HG03103 (cell line): Measurements from ENCODE around the gene LCLAT1.

ENCODE experiments used
- ATAC-seq: cut with Tn5 transposase; IDR thresholded peaks from one replicate; pipeline ENCODE4 v1.9.1; 2021; ENCODE audit warnings: low read depth; ENCODE audit not compliant: unreplicated experiment

LCLAT1 gene

DNA sequence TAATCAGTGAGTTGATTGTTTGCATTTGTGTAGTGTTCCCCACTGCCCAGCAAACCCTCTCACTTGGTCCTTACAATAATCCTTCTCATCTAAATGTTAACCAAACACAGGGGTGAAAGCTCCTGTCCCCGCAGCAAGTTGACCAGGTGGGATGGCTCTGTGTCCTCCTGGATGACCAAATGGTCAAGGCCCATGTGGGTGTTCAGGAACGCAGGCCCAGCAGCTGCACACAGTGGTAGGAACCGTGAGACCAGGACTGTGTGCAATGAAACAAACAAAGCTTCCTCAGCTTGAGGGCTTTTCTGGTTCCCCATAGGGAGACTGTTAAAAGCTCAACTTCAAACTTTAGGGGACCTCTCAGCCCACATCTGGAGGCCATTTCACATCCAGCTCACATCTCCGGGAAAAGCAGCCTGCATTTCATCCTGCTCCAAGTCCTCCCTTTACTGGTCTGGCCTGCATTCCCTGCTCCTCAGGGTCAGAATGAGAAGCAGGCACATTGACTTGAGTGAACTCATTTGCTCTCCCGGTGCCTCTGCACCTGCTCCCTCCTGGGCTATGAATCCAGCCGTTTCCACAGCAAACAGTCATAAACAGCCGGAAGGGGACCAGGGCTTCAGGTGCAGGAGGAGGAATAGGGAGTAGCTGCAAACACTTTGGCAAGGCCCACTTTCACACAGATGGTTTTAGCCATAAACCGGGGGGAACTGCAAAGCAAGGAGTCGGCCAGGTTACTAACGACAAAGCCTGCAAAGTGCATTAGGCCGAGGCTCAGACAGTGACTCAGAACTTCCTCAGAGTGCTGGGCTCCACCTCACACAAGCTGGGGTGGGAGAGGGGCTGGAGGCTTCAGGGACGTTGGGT is 215.5 kb downstream of the LCLAT1 start:
- no peak for ATAC-seq

DNA sequence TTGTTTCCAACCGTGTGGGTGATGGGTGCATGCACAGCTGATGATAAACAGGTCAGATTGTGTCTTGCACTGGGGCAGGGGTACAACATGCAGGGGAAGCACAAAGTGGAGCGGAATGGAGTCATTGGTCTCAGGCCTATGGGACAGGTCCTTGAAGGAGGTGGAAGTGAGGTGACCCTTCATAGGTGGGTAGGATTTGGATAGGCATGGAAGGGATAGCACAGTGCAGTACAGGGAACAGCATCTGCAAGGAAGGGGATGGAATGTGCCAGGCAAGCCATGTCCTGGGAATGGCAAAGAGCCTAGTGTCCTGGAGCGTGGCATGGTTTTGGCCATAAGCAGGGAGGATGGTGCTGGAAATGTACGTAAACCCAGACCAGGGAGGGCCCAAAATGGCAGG is 216.3 kb downstream of the LCLAT1 start:
- ATAC-seq: no peak

DNA sequence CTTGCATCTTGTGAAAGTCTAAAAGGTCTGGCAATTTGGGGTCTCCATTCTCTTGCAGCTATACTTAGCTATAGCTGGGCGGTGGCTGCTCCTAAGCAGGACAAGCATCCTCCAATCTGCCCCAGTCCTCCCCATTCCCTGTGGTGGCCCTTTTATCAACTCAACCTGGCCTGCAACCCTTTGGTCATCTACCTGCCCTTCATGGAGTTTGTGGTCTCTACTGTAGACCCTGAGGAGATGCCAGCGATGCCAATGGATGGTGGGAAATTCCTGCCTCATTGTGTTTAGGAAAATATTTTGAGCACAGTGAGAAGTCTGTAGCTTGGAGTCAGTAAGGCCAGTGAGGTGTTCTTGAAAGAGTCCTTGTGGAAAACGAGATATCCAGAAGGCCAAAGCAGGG is 216.8 kb downstream of the LCLAT1 start:
- no peak for ATAC-seq

DNA sequence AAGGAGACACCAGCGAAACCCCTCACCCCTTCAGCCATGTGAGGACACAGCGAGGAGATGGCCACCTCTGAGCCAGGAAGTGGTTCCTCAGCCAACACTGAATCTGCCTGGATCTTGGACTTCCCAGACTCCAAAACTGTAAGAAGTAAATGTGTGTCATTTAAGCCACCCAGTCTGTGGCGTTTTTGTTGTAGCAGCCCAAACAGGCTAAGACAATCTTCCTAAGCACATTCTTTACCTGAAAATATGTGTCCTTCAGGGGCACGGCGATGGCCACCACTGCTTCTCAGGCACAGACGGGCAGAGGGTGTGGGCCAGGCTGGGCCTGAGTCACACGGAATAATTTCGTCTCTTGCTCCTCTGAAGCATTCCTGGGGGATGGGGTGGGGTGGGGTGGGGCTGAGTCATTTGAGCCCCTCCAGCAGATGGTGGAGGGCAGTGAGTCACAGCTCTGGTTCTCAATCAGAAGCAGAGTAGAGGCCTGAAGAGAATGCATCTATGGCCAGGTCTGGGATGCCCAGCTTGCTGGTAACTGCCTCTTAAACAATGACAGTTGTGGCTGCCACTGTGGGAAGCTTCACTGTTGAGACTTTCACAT is 217.8 kb downstream of the LCLAT1 start:
- ATAC-seq: no peak

DNA sequence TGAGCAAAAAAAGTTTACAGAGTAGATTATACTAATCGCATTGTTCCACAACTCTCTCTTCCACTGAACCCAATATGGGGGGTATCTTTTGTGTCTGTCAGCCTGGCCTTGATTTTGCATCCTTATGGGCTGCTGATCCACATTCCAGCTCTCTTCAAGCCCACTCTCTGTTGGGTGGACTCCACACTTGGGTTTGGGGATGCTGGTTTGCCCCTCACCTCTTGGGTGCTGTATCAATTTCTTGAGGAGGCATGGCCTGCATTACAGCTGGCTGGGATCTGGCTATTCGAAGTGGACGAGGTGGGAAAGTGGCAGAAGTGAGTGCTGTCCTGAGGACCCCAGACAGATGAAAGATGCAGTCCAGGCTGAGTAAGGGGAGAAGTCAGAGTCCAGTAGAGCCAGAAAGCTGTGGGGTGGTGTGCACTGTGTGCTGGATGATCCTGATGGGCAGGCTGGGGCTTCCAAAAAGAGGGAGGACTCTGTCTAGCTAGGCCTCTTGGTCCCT is 218.8 kb downstream of the LCLAT1 start:
- ATAC-seq: no peak

DNA sequence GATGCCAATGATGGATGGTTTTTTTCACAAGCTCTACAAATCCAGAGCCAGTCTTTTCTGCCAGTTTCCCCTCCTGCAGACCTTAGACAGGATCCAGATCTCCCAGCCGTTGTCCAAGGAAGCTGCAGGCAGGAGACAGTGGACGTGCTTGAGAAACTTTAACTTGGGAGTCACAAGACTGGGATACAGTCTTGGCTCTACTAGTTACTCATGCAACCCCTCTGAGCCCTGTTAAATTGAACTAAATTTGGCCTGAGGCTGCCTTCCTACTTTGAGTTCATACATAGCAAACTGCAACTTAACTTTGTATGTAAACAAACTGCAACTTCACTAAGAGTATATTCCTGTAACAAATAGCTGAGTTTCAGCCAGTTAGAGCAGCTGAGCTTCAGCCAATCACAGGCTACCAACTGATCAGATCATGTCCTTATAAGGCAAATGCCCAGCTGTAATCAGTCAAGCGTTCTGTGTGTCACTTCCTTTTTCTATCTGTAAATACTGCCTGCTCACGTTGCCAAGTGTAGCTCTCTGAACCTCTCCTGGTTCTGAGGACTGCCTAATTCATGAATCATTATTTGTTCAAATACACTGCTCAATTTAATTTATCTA is 219.3 kb downstream of the LCLAT1 start:
- ATAC-seq: peak; percentile 58

DNA sequence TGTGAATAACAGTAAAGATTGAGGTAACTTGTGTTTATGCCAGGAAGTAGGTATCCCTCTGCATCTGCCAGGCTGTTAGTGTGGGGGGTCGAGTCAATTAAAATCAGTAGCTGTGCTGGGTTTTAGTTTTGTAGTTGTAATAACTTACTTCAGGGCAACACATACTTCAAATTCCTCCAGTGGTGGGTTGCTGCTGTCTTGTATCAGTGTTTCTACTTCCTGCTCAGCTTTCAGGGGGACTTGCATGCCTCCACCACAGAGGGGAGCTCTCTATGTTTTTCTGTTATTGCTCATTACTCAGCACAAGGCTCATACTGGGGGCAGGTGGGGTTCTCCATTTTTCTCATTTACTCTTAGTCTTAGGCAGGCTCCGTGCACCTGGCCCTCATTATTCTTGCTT is 223.4 kb downstream of the LCLAT1 start:
- ATAC-seq: no peak

DNA sequence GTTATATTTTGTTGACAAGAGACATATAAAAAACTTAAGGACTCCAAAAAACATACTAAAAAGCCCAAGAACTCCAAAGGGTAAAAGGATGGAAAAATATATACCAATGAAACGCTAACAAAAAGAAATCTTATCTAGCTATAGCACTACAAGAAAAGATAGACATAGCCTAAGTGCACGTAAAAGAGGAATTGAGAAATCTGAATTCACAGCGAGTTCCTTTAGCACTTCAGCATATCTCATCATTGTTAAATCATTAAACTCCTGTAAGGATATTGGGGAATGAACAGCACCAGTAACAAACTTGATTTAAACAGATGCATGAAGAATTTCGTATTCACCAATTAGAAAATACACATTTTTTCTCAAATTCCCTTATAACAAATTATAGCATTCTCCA is 226.1 kb downstream of the LCLAT1 start:
- no peak for ATAC-seq

DNA sequence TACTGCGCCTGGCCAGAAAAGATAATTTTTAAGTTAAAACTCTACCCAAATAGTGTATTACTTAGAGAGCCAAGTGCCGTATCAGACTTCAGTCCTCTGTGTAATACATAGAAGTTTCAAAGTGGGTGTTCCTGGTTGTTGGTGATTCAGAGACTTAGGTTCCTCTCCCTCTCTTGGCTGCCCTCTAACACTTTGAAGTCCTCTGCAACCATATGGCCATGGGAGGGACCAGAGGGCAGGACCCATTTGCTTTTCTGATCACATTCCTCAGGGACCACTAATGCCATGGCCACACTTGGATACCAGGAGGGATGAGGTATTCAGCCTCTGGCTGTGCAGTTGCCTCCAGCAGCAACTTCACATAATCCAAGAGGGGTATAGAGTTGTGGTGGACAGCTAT is 228.7 kb downstream of the LCLAT1 start:
- no peak for ATAC-seq

DNA sequence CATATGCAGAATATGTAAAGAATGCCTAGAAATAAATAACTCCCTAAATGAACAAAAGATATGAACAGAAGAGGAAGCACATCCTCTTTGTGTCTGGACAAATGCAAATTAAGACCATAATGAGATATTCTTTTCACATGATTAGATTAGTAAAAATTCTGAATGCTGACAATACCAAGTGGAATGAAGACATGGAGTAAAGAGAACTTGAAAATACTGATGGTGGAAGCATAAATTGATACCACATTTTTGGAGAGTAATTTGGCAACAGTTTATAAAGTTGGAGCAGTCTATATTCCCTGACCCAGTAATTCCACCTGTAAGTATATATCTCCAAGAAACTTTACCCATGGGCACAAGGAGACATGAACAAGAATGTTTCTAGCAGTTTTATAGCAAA is 230.2 kb downstream of the LCLAT1 start:
- no peak for ATAC-seq

DNA sequence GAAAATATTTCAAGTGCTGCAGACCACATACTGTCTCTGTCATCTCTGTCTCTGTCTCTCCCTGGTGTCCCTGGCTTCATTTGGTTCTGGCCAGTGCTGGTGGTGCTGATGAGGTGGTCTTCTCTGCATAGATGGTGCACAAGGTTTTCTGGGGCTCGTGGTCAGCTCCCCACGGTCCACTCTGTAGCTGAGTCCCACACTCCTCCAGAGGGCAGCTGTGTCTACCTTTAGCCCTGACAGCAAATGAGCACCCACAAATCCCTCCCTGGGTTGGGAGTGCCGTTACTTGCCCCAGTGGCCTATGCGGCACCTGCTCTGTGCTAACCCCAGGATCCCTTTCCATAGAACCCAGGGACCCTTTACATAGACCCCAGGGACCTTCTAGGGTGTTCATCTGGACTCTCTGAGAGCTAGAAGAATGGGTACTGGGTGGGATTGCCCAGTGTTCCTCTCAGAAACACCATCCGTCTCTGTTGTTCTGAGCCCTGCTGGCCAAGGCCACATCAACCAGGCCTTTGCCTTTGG is 230.9 kb downstream of the LCLAT1 start:
- ATAC-seq: no peak

DNA sequence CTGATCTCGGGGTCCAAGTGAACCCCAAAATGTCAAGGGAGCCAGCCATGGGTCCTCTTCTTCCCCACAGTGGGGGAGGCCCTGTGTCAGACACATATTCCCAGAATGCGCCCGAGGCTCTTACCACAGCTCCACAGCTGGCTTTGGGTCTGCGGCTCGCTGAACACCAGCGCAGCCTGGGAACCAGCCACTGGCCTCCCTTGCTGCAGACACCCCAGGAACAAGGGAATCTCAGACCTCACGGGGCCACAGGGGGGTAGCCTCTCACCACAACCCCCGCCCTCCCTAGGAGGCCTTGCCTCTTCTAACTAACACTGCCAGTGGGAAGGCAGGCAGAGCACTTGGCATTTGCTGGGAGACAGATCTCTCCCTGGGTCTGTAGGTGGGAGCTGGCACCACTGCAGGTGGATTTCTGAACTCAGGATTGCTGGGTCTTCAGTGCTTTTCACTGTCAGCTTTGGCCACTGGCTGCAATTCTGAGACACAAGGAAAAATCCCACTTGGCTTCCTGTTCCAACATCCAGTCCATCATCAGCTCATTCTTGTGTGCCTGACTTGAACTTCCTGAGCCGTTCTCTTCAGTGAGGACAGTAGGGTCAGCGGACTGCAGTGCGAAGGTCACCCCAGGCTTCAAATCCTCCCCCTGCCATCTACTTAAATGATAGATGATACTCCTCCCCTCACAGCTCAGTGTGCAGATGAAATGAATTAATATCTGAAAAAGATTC is 231.5 kb downstream of the LCLAT1 start:
- no peak for ATAC-seq

DNA sequence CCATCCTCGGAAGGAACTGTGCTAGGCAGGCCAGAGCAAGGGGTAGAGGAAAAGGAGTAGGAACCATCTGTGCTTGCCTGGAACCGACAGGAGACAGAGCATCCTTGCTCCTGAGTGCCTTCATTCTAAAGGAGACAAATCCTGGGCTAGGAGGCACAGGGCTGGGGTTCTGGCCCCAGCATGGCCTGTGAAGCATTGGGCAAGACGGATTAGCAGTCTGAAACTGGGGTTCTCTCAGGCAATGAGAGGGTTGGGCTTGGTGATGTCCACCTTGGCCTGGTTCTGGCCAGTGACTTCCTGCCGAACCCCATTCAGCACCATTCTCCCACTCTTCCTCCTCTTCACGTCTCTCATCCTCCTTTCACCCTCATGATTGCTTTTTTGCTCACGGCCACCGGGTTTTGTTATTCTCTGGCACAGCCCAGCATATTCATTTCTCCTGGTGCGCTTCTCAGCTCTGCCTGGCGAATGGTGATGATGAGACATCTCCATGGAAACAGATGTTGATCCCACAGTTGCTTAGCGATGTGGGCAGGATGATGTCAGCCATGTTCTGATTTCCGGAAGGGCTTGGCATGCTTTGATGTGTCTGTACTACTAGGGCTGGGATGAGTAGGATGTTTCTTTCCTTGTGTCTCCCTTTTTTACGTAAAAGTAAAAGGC is 232.5 kb downstream of the LCLAT1 start:
- no peak for ATAC-seq

DNA sequence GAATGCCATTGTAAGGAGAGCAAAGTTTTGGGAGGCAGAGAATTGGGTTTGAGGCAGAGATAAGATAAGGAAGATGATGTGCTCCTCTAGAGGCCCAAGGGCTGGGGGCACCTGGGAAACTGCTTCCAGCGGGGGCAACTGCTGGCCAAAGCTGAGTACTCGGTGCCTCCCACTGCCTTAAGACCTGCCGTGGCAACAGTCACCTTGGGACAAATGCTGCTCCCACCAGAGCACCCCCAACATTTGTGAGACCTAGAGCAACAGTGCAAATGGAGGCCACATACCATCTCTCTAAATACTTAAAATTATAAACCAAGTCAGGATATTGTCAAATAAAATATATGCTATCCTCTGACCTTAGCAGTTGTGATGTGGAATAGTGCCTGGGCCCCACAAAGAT is 233.1 kb downstream of the LCLAT1 start:
- no peak for ATAC-seq

DNA sequence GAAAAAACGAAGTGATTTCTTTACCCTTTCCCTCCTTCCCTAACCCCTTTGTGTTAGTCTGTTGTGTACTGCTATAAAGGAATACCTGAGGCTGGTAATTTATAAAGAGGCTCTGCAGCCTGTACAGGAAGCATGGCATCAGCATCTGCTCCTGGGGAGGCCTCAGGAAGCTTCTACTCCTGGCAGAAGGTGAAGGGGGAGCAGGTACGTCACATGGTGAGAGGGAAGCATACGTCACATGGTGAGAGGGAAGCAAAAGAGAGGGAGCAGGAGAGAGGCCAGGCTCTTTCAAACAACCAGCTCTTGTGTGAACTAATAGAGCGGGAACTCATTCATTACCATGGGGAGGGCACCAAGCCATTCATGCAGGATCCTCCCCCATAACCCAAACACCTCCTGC is 234.0 kb downstream of the LCLAT1 start:
- ATAC-seq: no peak

DNA sequence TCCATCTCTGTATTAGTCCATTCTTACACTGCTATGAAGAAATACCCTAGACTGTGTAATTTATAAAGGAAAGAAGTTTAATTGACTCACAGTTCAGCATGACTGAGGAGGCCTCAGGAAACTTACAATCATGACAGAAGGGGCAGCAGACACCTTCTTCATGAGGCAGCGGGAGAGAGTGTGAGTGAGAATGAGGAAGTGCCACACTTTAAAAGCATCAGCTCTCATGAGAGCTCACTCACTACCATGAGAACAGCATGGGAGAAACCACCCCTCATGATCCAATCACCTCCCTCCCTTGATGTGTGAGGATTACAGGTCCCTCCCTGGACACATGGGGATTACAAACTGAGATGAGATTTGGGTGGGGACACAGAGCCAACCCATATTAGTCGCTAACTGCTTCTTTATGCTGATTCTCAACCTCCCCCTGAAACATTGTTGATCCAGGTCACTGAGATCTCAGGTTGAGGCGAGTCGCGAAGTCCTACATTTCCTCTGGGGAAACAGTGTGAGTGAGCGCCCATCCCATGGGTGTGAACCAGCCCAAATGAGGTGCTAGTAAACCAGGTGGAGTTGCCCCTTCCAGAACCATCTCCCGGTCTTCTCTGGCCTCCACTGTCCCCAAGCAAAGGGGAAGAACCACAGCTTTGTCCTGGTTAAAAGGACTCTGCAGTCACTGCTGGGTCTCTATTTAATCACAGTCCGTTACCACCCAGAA is 236.3 kb downstream of the LCLAT1 start:
- ATAC-seq: no peak

DNA sequence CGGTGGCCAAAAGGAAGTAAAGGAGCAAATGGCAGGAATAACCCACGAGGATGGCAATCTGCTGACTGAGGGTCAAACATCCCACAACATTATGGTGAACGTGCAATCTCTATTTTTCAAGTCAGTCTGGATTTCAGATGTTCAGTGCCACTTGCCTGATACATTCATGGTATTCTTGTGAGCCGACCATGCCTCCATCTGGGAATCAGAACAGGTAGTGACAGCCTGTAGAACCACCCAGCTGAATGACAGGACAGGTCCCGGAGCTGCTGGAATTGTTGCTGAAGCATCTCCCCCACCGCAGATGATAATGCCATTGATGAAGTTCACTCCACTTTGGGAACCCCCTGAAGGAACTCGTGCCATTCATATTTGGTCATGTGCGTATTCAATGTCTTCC is 237.0 kb downstream of the LCLAT1 start:
- no peak for ATAC-seq

DNA sequence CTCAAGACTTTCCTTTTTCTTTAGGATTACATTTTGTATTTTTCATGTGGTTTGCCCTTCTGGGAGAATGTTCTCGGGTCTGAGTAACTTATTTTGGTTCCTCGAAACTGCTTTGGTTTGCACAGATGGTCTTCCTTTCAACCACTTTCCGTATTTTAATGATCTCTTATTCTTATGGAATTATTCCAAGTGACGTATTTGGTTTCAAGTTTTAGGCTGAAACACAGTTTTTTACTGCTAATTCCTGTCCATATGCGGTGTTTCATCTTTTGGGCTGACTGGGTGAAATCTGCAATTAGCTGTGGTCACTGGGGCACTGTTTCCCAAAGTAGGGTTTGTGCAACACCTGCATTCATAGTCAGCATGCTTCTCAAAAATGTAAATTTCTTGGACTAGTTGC is 237.5 kb downstream of the LCLAT1 start:
- no peak for ATAC-seq

DNA sequence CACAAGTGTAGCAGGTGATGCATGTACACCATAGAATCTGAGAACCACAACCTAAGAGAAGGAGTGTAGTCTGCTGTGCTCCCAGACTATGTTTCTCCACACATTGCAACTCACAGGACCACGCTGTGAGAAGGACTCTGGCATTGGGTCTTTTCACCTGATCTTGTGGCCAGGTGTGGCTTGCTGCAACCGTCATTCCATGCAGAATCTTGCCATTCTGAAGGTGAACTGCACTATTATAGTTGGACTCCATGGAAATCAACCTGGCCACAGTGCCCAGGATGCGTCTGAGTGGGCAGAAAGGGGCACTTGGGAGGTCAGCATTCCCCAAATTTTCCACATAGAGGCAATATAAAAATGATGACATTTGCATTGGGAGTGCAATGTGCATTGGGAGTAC is 237.9 kb downstream of the LCLAT1 start:
- no peak for ATAC-seq

DNA sequence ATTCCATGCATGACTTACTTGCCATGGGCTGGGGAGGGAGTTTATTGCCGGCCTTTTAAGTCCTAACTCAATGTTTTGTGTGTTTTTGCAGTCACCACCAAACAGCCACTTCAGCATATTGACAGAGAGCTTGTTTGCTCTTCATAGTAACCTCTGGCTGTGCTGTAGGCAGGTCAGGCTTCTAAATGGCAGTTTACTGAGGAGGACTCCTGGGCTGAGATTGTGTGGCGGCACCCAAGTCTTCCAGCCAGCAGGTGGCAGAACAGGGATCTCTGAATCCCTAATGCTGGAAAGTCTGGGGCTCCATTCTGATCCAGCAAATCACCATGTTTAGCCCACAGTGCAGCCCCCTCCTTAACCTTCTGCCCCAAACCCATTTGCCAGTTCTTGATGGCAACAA is 239.0 kb downstream of the LCLAT1 start:
- ATAC-seq: no peak
